Measurements from ENCODE around the gene RTF1. TPM values are rescaled to one million over a fixed set of nuclear protein-coding genes. Genes with fewer than 3 reads are reported as not detected.

The RTF1 gene
- polyA plus RNA-seq, 3 donors: 7.7 to 22.9 (median 16.3) TPM

DNA sequence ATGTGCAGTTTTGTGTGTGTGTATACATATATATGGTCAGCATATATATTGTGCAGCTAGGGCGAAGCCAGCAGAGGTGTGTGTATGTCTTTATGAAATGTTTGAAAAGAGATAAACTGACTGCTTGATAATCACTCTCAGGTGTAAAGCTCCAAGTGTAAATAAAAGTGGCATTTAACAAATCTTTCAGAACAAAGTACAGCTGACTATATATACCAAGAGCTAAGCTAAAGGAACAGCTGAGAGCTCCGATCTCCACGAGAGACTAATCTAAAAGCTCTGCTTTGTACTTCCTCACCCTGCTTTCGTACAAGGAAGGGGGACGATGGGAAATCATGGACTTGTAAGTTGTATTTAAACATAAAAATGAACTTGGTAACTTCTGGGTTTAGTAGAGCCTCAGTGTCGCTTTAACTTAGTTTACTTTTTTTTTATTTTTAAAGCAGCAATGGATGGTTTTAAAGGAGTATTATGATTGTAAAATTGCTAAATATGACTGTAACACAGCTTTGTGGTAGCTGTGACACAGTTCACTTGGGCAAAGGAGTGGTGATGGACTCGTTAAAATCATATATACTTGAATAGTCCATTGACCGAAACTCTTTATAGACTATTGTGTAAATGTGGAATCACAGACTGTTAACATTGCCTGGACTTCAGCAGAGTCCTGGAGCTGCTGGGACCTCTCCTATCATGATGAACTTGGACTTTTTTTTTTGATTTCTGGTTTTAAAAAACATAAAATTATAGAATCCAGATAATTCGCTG lies 65.4 kb downstream of the RTF1 start:
- 60 to 97% (median 90%) methylated on average over 9 of the region's 9 CpGs for WGBS, 3 donors

DNA sequence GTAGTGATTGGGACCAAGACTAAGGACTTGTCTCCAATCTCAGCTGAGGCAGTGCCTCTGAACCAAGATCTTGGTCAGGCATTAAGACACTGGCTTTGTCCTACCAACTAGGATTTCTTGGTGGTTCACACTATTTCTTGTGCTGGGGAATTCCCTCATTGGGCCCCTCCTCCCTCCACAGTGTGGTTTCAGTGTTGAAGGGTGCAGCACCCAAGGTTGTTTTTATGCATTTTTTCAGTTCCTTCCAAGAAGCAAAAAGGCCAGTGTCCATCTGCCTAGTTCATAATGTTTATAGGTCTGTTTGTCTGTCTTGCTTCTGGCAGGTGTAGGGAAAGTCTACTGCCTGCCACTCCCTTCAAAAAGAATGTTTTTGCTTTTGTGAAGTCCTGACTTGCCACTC lies 66.2 kb downstream of the RTF1 start:
- no peak overlapping the region for H3K27ac ChIP-seq (ENCODE audit: low read depth, low read length)

More for the DNA sequence above, 65.4 kb downstream of the RTF1 start:
- no peak overlapping the region for H3K27ac ChIP-seq (ENCODE audit: low read depth, low read length)

DNA sequence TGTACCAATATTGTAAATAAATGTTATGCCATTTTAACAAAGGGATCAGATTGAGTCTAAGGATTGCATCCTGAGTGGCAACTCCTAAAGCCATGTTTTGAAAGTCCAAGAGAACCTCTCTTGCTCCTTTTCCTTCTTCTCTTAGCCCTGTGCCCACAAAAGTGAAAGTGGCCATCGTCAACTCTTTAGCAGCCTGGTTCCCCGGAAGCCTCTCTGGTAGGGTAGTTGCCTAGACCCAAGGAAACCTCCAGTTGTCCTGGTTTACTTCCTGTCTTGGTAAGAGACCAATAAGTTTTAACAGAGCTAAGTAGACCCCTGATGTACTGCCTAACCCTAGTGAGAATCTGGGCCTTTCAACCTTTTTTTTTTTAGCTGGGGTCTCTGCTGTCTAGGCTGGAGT lies 66.6 kb downstream of the RTF1 start:
- WGBS, 3 donors: 85 to 94% (median 86%) methylated on average over 2 of the region's 2 CpGs
- no peak overlapping the region for H3K27ac ChIP-seq (ENCODE audit: low read depth, low read length)

DNA sequence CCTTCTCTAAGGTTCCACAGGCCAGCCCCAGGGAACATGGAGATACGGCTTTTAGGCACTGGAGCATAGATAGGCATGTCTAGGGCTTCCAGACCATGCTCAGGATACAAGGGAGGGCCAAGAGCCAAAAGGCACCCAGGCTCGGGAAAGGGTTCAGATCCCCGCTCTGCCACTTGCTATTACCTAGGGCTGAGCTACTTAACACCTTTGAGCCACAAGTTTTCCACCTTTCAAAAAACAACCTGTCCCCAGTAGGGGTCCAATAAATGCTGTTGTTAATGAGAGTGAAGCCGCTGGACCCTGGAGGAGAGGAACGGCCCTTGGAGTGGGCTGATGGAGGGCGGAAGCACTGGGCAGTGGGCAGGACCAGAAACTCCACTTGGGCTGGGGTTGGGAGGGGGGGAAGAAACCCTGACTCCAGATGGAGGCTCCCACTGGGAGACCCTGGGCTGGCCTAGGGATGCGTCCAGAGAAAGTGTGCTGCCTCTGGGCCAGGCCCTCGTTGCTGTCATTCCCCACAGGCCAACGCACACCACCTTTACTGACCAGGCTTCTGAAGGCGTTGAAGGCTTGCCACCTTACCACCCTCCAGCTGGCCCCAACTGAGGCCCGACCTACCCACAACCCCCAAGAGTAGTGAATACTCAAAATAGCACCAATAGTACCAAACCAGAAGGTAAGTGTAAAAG lies 68.2 kb downstream of the RTF1 start:
- no peak overlapping the region for H3K27ac ChIP-seq (ENCODE audit: low read depth, low read length)
- WGBS, 3 donors: 74 to 81% (median 78%) methylated on average over 11 of the region's 11 CpGs

DNA sequence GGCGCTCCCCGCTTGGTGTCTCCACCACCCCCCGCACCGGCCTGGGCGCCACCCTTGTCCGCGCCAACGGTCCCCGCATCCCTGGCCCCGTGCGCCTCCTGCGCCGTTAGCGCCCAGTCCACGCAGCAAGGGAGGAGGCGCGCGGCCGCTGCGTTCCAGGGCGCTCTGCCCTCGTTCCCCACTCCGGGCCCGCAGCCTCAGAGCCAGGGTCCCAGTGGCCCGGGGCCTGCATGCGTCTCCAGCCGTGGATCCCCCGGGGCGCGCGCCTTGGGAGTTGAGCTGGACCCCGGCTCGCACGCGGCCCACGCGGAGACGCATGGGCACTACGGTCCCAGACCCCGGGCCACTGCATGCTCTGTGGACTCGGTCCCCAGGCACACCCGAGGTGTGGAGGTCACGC lies 69.4 kb downstream of the RTF1 start:
- H3K27ac ChIP-seq (ENCODE audit: low read depth, low read length): no peak overlapping the region
- 85 to 90% (median 87%) methylated on average over 43 of the region's 43 CpGs for WGBS, 3 donors

DNA sequence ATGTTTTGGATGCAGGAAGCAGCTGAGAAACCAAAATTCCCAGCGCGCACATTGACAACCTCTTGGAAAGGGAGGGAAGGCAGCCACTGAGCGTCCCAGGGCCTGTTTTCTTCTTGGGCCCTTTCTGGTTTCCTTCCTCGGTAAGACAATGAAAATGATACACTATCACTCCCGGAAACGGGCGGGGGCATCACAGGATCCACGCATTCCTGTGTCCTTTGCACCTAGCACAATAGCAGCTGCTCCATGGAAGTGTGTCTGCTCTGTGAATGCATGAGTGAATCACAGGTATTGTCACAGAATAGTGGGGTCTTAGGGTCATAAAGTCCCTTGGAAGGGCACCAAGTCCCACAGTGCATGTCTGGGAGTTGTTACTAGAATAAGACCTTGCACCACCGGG lies 70.5 kb downstream of the RTF1 start:
- WGBS, 3 donors: 76 to 85% (median 79%) methylated on average over 9 of the region's 9 CpGs
- H3K27ac ChIP-seq (ENCODE audit: low read depth, low read length): no peak overlapping the region

DNA sequence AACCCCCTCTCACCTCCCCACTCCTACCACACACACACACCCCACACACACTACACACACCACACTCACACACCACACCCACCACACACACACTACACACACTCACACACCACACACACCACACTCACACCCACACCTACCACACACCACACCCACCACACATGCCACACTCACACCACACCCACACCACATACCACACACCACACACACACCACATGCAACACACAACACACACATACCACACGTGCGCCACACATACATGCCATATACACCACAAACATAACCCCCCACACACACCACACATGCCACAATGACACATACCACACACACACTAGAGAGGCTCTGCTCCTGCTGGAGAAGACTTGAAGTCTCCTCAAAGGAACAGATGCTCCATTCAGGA lies 70.9 kb downstream of the RTF1 start:
- no peak overlapping the region for H3K27ac ChIP-seq (ENCODE audit: low read depth, low read length)
- WGBS, 3 donors: 83 to 92% (median 91%) methylated on average over 2 of the region's 2 CpGs

DNA sequence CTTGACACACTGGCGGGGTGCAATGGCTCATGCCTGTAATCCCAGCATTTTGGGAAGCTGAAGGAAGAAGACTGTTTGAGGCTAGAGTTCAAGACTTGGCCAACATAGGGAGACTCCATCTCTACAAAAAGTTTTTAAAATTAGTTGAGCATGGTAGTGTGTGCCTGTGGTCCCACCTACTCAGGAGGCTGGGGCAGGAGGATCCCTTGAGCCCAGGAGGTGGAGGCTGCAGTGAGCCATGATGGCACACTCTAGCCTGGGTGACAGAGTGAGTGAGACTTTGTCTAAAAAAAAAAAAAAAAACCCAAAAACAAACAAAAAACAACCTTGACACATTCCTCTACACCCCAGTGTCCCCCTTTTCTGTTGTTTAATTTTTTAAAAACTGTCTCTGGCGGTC lies 72.7 kb downstream of the RTF1 start:
- H3K27ac ChIP-seq (ENCODE audit: low read depth, low read length): no peak overlapping the region
- 98 to 100% (median 98%) methylated on average over 2 of the region's 2 CpGs for WGBS, 3 donors

DNA sequence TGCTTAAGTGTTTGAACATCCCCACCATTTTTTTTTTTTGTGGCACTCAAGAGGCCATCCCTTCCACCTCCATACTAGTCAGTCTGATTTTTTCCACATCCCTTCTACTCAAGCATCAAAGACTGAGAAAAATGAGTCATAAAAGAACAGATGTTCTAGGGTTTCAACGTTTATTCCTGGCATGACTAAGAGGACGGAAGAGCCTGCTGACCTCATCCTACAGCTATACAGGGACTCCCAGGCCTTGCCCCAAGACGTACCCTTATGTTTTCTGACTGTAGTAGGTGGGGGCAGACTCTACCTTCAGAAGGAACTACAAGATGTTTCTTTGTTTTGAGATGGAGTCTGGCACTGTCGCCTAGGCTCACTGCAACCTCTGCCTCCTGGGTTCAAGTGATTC lies 73.5 kb downstream of the RTF1 start:
- H3K27ac ChIP-seq (ENCODE audit: low read depth, low read length): no peak overlapping the region
- WGBS, 3 donors: 46 to 68% (median 54%) methylated on average over 4 of the region's 4 CpGs

DNA sequence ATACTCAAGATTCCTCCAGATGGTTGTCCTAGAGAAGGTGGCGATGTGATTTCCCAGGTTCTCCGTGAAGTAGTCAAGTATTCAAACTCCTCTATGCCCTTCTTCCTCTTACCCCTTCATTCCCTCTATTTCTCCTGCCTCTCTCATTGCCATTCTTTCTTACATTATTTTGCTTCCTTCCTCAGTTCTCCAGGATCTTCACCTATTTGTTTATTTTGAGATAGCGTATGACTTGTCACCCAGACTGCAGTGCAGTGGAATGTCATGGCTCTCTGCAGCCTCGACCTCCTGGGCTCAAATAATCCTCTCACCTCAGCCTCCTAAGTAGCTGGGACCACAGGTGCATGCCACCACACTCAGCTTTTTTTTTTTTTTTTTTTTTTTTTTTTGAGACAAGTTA lies 75.0 kb downstream of the RTF1 start:
- WGBS, 3 donors: 86 to 89% (median 89%) methylated on average over 4 of the region's 4 CpGs
- H3K27ac ChIP-seq (ENCODE audit: low read depth, low read length): no peak overlapping the region

DNA sequence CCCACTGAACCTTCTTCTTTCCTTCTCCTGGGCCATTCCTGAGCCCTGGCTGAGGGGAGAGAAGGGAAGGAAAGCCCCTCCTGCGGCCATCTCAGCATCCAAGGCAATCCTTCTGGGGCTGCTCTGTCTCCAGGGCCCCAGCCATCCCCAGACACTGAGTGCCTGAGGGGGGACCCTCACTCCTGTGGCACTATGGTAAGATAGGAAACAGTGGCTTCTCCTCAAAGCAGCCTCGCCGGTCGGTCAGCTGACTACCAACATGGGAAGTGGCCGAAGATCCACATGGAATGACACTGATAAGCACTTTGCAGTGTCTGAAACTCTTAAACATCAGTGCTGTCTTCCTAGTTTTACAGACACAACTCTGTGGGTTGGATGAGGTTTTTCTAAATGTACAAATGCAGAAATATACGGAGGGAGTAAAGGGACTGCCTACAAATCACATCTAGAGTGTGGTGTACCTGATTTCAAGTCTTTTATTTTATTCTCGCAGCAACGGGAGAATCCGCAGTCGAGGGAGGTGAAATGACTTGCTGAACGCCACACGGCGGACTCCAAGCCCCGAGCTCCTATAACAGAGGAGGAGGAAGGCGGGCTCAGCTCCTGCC lies 75.8 kb downstream of the RTF1 start:
- no peak overlapping the region for H3K27ac ChIP-seq (ENCODE audit: low read depth, low read length)
- WGBS, 3 donors: 6 to 14% (median 9%) methylated on average over 15 of the region's 15 CpGs

DNA sequence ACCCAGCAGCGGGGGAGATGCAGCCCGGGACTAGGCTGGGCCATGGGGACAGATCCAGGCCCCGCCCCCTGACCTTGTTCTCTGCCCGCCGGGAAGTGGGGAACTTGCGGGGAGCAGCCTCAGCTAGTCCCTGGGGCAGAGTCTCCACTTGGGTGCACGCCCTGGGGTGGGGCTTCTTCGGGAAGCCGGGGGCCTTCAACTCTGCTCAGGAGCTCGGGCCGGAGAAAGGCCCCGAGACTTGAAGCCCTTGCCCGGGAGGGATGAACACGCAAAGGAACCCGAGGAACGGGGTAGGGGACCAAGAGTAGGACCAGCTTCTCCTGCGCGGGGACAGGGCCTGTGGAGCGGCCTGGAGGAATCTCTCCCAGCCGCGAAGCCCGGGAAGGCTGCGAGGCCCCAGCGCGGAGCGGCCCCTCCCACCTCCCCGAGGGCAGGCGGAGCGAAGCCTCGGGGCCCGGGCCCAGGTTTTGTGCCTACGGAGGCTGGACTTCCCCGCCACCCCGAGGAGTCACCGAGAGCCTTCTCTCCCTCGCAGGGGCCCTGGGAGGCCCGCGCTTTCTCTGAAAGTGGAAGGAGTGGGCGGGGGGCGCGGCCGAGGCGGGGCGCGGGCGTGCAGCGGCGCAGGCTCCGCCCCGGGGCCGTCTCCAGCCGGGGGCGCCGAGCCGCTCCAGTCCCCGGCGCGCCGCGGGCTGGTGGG lies 76.5 kb downstream of the RTF1 start, which contains the start of gene ITPKA:
Gene ITPKA, plus strand, starts transcription at position 670 of the 697 bp plus-strand sequence. CDS start 54 bp downstream, outside the sequence.
- H3K27ac ChIP-seq (ENCODE audit: low read depth, low read length): no peak within 1 kb of the TSS
- WGBS, 3 donors: 0 to 1% (median 1%) methylated on average over 38 to 58 of the region's 60 CpGs

DNA sequence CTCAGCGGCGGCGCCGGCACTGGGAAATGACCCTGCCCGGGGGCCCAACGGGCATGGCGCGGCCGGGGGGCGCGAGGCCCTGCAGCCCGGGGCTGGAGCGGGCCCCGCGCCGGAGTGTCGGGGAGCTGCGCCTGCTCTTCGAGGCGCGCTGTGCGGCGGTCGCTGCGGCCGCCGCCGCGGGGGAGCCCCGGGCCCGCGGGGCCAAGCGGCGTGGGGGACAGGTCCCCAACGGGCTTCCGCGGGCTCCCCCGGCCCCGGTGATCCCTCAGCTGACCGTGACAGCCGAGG lies 77.0 kb downstream of the RTF1 start:
- 0 to 1% (median 0%) methylated on average over 23 to 41 of the region's 41 CpGs for WGBS, 3 donors
- no peak overlapping the region for H3K27ac ChIP-seq (ENCODE audit: low read depth, low read length)

DNA sequence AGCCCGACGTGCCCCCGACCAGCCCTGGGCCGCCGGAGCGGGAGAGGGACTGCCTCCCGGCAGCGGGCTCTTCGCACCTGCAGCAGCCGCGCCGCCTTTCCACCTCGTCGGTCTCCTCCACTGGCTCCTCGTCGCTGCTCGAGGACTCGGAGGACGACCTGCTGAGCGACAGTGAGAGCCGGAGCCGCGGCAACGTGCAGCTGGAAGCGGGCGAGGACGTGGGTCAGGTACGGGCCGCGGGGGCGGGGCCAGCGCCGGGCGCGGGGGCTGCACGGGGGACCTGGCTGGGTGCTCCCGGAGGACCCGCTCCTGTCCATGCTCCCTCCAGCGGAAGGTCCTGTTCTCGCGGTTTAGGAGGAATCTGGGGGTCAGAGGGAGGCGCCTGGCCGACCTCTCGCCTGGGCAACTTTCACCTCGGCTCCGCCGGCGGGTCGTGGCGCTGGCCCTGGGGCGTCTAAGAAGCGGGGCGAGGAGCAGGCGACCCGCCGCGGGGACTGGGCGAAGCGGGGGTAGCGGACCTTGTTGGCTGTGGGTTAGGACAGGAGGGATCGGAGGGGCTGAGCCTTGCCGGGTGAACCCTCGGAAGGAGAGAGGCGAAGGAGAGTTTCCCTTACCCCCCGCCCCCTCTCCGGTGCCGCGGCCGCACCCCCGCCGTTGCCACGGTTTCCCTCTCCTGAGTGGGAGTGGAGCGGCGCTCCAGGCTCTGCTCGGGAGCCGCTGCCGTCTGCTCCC lies 77.5 kb downstream of the RTF1 start:
- H3K27ac ChIP-seq (ENCODE audit: low read depth, low read length): no peak overlapping the region
- WGBS, 3 donors: 2% methylated on average over 60 to 76 of the region's 77 CpGs

DNA sequence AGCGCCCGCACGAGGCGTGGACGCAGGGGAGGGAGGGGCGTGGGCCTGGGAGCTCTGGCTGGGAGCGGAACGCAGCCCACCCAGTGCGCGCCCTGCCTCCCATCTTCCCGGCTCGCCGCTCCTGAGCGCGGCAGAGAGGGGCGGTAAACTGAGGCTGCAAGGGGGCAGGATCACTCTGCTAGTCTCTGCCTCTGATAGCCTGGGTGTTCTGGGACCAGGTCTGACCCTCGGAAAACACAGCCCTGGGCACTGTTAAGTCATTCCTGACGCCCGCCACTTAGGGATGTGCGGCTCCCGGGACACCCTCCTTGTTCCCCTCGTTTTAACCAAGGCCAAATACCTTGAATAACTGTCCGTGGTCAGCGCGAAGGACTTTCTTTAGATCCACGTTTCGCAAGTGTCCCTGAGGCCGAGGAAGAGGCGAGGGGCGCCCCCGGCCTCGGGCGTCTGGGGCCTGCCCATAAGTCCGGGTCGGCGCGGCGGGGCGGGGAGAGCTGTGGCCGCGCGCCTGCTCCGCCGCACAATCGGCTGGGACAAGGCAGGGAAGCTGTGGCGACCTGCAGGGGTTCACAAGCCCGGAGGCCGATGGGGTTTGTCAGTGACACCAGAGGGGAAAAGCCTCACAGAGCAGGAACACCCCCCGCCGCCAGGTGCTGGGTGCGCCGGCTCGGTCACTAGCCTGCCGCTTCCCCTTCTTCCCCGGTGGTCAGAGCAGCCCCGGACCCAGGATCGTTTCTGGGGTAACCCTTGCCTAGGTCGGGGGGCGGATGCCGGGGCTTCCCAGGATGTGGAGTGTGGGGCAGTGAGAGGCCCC lies 78.2 kb downstream of the RTF1 start:
- WGBS, 3 donors: 3 to 12% (median 4%) methylated on average over 49 to 60 of the region's 60 CpGs
- H3K27ac ChIP-seq (ENCODE audit: low read depth, low read length): no peak overlapping the region

DNA sequence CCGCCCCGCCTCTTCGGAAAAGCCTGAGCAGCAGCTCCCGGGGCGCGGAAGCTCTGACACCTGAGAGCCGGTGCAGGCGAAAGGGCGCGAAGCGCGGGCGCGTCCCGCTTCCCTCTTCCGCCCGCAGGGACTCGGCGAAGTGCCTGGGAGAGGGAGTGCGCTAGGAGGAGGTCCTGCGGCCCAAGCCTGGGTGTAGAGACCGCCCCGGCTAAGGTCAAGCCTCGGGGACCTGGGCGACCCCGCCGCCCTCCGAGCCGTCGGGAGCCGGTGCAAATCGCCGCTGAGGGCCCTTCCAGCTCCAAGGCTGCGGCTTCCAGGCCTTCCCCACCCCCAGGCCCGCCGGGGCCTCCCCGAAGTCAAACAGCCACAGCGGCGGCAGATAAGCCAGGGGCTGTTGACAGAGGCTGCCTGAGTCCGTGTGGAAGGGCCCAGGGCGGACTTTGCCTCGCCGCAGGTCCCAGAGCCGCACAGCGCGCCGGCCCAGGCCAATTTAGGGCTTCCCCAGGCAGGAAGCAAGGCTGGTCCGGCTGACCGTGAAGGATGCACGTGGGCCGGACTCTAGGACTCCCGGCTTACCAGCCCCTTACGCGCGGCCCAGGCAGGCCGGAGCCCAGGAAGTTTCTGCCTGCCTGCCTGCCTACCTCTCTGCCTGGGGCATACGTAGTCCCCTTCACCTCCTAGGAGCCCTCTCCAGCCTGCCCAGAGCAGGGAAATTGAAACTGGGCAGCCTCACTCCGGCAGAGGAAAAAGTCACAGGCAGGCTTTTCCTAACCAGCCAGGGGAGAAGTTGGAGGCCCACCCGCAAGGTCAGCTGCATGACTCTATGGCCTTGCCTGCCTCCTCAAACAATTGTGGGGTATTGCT lies 79.1 kb downstream of the RTF1 start:
- H3K27ac ChIP-seq (ENCODE audit: low read depth, low read length): no peak overlapping the region
- 24 to 32% (median 24%) methylated on average over 47 to 59 of the region's 59 CpGs for WGBS, 3 donors

DNA sequence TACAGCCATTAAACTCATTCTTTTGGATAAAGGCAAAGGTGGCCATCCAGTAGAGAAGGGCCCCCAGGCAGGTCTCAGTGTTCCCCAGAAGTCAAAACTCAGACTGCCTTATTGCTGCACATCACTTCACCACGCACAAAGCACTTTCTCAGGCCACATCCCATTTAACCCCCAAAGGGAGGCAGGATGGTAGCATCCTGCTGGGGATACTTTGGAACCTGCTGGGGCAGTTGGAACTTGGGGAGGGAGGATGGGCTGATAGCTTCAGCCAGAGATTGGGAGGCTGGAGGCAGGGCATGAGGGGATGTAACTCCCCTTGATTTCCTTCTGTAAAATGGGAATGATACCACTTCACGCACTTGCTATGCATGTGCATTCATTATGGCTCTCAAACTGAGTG lies 81.8 kb downstream of the RTF1 start:
- H3K27ac ChIP-seq (ENCODE audit: low read depth, low read length): no peak overlapping the region
- WGBS, 3 donors: 87 to 95% (median 92%) methylated on average over 2 of the region's 2 CpGs
